Measurements from ENCODE around the gene AGAP1.

The AGAP1 gene

DNA sequence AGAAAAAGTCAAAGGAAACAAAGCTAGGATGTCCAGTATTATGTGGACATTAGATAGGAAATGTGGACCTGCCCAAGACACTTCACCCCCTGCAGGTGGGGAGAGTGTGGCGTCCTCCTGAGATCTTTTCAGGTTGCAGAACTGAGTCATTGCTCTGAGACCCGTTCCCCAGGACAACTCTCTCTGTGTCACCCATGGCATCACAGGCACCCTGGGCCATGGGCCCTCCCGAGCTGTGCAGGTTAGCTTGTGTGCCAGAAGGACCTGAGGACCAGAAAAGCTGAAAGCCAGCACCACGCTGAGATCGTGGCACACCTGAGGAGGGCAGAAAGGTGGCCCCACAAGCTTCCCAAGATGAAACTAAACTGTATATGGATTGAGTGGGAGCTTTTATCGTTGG lies 229.5 kb downstream of the AGAP1 start:
- DNase-seq, result no peak

DNA sequence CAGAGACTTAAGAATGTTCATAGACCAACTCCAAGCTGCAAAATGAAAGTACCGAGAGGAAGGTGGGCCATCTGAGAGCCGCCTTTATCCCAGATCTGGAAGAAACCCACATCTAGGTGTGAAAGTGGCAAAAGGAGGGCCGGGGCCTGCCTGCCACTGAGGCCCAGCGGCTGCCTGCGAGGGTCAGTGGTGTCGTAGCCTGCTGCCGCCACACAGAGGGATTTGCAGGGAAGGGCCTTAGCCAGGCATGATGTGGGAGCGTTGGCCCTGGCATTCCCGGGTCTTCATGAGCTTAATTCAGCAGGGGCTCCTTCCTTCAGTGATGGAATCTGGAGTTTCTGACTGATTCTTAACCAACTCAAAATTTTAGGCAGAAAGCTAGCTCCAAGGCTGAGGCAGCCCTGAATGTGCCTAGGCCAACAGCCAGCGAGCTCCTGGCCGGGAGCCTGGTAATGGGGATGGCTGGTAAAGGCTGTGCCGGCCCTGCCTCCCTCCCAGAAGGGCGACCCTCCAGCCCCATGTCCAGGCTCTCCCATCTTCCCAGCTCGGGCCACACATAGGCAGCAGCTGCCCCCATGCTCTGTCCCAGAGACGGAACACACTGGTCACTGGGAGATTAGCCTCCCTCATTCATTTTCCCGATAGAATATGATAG lies 230.1 kb downstream of the AGAP1 start:
- DNase-seq, result no peak

DNA sequence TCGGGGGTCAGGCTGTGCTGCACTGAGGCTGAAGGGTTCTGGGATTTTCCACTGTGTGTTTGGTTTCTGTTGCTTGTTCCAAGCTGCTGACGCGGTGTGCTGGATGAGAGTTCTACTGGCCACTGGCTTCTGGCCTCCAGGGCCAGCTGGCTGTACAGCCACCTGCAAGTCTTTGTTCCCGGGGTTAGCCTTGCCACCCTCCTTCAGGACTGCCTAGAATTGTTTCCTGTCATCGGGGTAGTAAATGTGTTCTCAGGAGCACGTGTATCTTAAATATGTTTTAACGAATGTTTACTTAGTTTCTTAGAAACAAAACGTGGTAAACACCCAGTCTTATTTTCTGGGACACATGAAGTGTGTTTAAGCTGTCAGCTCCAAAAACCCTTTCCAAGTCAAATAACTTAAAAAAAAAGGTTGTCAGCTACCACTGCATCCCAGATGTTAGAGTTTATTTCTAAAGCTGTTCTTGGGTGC lies 231.2 kb downstream of the AGAP1 start:
- peak; percentile 38 to 71 for DNase-seq

DNA sequence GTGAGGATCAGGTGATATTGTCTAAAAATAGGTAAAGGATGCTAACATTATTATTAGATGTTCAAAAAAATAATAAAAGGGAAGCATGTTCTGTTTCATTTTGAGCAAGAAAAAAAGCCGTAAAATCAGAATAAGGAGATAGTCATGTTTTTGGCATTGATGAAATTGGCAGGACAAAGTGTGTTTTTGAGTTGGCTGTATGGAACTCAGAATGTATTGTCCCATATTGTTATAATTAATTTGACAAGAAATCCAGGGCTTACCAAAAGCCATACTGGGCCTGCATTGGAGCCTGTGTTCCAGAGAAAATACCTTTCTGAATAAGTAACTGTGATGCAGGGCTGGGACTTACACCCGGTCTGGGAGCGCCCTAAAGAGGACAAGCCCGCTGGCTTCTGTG lies 232.0 kb downstream of the AGAP1 start:
- no peak for DNase-seq

DNA sequence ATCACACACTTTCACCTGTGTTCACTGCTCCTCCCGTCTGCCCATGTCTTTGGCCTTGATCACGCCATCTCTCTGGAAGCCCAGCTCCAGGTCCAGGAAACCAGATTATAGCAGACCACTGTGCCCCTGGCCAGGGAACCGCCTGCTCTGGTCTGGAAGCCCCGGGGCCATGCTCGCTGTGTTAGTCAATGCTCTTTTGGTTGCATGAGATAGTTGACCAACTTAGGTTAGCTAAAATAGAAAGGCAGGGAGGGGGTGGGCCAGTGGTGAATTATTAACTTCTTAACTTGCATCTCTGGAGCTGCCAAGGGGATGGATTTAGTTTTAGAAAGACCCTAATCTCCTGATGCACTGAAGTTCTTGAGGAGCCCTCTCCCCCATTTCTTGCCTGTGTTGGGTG lies 232.7 kb downstream of the AGAP1 start:
- DNase-seq, result no peak

DNA sequence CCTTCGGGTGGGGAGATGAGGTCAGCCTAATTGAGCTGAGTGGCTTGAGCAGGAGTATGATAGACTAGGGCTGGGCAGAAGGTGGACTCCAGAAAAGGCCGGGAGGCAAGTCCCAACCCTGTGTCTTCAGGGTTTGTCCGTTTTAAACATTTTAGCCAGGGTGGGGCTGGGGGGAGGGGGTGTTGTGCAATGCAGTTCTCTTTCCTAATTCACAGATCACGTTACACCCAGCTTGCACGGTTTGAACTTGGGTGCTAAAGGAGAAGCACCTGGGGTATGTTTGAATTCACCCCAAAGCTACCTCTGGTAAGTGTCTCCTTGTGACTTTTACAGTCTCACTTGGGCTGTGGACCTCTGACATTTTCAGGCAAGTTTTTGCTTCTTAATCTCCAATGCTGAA lies 233.3 kb downstream of the AGAP1 start:
- no peak for DNase-seq

DNA sequence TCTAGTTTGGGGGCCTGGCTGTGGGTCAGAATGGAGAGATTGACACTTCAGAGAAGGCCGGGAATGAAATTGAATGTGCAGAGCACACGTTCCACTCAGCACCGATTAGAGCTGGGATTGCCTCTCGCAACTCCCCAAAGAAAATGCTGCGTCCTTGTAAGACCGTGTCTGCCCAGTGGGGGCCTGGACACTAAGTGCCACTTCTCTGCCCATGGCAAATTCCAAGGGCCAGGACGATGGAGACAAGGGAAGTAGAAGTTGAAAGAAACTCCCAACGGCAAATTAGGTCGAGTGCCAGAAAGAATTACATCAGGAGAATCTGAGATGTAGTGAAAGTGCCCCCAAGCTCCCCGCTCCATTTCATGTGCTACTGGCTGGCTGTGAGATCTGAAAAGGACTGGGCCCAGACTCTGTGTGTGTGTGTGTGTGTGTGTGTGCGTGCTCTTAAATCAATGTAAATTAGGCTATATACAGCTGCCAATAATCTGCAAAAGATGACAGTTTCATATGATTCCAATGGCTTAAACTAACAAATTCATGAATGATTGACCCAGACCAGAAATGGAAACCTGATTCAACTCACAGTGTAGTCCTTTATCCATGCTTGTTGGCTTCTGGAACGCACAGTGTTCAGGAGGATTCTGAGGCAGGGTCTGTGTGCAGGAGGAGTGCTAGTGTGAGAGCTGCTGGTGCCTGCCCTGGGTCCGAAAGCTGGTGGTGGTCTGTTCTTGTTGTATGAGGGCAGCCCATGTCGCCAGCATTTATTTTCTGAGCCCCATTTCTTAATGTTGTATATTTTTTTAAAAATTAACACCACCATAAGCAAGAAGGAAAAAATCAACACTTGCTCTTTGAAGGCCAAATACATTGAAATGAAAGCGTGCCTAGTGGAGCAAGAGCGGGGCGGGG lies 234.3 kb downstream of the AGAP1 start:
- DNase-seq, result no peak

DNA sequence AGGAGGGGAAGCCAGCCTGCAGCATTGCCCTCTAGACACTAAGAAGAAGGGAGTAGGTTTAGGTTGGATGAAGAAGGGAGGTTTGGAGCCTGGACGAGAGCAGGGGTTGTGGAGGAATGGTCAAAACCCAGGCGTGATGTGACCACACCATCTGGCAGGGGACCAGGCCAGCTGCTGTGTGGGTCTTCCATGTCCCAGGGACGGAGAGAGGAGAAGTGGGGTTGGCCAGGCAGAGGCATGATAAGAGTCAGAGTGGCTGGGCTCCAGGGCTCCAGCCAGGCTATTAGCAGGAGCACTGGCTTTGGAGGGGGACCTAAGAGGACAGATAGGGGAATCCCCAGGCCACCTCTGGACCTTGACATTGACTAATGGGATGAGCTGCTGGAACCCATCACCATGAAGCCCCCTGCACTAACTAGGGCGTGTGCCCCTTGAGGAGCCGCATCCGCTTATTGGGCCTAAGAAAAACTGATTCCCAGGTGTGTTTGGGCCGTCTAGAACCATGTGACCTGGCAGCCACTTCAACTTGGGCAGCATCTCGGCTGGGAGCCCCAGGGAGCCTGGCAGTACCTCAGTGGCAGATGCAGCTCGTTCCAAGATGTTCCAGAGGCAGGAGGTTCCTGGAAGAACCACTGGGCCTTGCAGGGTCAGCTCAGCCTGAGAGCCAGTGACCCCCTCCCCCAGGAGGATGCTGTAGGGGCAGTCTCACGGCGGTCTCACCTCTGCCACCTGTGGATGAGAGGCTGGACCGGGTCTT lies 235.1 kb downstream of the AGAP1 start:
- no peak for DNase-seq

DNA sequence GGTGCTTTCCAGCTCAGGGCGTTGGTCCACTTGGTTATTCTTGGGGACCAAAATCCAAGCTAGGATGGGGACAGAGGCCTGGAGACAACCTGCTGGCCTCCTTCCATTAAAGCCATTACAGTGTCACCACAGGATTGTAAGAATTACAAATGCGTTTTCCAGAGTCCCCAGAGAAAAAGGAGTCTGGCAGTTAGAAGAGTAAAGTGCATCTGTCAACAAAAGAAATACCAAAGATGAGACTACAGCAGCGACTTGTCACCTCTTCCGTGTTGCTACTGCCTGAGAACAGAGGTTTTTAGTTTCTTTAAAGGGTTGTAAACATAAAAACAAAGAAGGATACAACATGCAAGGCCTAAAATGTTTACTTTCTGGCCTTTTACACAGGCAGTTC lies 235.7 kb downstream of the AGAP1 start:
- DNase-seq, result no peak

DNA sequence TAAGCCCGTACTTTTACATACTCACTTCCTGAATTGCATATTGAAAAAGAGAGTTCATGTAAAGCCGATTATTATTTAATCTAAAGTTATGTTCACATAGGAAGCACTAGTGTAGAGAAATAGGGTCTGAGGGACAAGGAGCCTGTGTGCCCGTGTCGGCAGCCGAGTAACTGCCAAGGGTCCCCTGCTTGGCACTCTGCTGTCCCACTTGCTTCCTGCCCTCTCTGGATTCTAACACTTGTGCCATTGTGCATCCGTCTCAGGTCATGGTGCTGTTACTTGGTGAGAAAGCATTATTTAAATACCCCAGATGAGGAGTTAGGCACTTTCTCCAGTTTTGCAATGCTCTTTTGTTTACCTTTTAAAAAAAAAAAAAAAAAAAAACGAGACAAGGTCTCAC lies 236.3 kb downstream of the AGAP1 start:
- no peak for DNase-seq

DNA sequence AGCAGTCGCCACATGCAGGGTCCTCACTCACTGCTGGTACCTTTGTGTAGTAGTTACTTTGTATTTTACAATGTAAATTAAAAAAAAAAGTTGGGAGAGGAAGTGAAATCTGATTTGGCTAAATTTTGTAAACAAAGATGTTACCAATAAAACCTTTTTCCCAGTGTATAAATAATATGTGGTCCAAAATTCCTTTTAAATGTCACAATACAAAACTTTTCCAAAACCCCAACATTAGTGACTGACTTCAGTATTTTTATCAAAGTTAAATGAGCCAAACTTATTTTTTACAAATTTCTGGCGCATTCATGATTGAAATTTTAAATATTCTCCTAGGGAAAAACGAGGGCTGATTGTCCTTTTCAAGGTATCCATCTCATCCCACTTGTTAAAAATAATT lies 239.9 kb downstream of the AGAP1 start:
- DNase-seq, result no peak

DNA sequence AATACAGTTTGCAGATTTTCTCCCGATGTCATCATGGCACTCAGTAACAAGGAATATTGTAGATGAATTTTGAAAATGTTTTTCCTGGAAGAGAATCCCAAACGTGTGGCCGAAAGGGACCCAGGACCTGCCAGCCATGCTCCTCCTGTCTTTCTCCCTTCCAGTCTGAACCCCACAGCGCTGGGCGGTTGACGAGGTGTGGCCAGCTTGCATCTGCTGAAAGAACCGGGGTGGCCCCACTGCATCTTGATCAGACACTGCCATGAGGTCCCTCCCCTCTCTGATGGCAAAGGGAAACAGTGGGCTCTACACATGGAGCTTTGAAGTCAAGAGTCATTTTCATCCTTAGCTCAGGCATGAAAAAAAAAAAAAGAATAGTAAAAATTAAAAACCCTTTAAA lies 240.3 kb downstream of the AGAP1 start:
- DNase-seq, result no peak

DNA sequence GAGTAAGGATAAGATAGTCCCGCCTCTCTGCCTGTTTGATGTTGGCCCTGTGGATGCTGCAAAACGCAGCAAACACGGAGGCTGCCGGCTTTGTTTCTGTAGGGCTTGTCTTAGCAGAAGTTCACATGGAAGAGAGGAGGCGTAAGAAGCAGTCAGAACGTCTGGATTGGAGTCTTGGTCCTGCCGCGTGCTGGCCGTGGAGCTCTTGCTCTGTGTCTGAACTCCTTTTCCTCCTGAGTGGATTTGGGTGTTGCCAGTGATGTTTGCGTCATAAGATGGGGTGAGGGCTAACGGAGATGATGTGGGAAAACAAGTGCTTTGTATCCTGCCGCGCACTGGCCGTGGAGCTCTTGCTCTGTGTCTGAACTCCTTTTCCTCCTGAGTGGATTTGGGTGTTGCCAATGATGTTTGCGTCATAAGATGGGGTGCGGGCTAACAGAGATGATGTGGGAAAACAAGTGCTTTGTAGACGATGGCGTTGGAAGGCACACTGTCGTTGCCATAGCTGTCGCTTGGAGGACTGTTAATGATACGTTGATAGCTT lies 240.9 kb downstream of the AGAP1 start:
- no peak for DNase-seq

DNA sequence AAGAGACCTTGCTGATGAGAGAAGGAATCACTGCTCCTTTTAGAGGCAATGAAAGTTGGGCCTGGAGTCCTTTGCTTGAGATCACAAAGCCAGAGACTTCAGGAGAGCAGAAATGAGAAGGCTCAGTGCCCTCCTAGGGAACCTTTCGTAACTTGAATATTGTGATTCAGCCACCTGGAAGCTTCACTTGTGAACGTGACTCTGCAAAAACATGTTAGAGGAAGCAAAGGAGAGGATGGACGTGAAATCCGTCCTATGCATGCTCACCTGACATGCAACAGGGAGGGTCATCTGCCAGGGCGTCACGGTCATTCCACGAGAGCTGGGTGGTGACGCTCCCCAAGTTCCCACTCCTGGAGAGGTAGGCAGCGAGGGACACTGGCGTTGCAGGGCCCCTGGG lies 243.6 kb downstream of the AGAP1 start:
- no peak for DNase-seq

DNA sequence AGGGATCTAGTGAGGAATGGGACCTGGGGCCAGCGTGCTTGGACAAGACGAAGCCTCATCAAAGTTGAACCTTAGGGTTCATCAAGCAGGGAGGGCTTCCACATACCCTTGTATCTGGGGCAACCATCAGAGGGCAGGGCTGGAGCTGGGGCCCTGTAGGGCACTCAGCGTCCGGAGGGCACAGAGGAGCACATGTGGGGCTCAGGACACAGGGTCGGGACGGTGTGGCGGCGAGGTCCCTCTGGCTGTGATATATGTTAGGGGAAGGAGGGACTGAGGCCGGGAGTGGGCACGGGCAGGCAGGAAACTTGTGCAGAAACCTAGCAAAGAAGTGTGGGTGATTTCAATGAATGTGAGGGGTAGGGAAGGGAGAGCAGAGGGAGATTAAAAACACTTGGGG lies 244.0 kb downstream of the AGAP1 start:
- DNase-seq, result no peak

DNA sequence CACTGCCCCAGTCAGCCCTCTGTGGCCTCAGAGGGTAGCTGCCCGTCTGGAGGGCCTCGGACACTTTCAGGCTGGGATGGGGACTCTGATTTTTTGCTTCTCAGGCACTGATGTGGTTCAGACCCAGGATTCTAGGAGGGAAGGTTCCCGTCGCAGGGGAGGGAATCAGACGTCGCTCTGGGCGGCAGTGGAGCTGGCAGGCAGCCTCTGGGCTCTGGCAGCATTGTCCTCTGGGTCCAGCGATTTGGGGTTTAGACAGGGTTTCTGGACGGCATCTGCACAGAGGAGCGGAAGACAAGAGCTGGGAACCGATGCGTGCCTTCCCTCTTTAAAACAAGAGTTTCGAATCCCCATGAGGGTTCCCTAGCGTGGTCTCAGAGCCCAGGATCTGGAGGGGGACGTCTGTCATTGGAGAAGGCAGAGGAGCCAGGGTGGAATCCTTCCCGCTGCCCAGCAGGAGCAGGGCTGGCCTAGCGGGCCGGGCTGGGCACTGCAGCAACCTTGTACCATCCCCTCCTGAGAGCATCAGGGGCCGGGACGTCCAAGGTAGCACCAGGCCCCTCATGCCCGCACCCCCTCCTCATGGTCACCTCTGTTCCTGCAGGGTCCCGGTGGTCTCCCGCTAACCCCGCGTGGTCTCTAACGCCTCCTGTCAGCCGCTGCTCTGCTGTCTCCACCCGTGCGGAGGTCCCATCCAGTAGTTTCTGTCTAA lies 246.0 kb downstream of the AGAP1 start:
- DNase-seq, result no peak

DNA sequence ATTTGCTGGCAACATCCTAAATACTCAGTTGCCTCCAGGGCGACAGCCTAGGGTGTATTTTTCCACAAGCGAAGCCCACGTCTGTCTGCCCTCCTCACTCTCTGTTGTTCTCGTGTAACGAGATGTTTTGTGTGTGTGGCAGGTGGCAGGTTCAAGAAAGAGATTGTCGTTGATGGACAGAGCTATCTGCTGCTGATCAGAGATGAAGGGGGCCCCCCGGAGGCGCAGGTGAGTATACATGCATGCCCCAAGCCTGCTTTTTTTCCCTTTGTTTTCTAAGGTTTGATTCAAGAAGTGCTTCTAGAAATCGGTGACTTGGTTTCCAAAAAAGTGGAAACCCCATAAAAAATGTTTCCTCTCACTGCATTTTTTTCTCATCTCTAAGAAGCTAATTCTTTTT lies 247.0 kb downstream of the AGAP1 start:
- peak; percentile 51 to 71 for DNase-seq

DNA sequence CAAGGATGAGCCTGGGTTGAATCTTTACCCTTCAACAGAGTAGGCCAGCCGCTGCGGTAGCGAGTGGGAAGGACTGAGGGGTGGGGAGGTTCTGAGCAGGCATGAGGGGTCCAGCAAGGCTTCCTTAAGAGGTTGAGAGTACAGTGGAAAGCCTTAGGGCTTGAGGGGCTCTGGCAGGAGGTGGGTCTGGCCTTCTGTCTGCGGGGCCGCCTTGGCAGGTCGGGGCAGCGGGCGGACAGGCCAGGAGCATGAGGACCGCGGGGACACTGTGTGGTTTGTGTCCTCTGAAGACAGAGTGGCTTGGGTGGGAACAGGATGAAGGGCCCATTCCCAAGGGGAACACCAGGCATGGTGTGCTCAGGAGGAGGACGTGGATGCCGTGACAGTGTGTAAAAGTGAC lies 250.3 kb downstream of the AGAP1 start:
- DNase-seq, result no peak

DNA sequence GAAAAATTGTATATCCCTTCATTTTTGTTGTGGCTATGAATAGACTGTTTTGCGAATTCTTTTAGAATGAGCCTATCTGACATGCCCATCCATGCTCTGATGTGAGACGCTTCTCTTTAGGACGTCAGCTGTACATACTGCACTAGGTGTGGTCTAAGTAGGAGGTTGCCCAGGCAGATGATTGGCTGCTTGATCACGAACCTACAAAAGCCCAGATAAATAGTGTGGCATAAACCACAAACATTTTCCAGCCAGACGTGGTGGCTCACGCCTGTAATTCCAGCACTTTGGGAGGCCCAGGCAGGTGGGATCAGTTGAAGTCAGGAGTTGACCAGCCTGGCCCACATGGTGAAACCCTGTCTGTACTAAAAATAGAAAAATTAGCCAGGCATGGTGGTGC lies 251.8 kb downstream of the AGAP1 start:
- DNase-seq, result no peak

DNA sequence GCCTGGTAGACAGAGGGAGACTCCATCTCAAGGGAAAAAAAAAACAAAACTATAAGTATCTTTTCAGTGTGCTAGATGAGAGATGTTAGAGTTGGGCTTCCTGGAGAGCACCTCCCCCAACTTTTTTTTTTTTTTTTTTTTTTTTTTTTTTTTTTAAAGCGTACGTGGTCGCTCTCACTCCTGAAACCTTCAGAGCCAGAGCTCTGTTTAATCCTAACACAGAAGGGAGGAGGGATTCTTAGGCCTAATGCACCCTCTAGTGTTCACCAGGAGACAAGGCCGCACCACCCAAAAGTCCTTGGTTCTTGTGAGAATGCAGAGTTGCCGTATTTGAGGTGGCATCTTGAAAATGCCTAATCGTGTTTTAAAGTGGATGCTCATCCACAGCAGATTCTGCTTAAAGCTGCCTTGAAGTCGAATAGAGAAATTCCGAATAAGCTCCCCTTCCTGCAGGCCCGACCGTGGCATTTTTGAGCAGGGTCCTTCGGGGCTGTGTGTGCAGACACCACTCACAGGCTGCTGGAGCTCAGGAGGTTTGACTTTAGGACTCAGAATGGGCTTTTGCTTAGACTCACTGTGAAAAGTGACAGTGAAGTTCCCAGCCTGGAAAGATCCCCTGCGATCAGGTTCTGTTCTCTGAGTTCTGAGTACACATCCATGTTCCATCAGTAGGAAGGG lies 252.6 kb downstream of the AGAP1 start:
- DNase-seq, result peak; percentile 44 to 56

DNA sequence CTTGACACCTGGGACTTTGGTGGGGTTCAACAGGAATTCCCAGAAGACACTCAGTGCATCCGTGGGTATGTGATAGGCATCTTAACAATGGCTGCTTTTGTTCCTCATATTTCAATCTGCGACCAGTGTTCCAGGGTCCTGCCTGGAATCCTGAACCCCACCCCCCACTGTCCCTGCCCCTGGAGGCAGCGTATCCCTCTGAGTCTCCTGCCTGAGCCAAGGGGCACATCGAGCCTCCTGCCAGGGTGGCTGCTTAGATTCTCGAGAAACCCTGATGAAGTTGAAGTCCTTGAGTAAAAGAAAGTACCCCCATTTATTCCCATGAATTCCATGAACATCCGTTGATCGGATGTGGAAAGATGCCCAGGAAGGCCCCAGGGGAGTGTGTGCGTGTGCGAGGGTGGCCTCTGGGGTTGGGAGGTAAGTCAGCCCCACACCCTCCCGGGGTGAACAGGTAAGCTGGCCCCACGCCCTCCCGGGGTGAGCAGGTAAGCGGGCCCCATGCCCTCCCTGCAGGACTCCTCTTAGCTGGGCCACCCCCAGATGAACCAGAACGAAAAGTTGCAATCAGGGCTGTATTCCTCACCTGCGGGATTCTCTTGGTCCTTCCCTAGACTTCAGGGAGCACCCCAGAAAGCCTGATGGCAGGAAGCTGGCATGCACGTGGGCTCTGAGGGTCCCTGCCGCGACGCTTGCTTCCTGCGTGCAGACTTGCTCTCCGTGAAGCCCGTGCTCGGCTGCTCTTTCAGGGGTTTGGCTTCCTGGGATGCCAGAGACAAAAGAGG lies 253.3 kb downstream of the AGAP1 start:
- no peak for DNase-seq

DNA sequence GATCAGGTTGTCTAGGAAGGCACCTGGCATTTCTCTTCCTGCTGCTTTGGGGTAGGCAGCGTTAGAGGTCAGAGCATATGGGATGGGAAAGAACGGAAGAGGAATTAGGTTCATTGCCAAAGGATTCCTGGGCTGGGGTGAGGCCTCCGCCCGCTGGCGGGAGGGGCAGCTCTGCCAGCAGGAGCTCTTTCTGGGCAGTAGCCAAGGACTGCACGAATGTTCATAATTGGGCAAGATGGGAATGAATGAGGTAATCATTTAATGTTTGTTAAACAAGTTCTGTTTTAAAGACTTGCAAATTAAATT lies 253.9 kb downstream of the AGAP1 start:
- DNase-seq, result no peak
